Dedifferentiated amniotic fluid mesenchymal stem cell (primary cell): ENCODE data around the gene EVI5L.
"Not testable (repeated sequence)": the region's sequence is repeated elsewhere in the genome, so short reads cannot be mapped to it uniquely, and the experiment has no call there.

Experiments
- DNase-seq: peaks from one replicate; pipeline ENCODE4 v3.0.0-alpha.2; 2016; ENCODE audit errors: extremely low spot score

EVI5L gene

GRCh38 chr19:7816040-7816439 is 14.0 kb upstream of the EVI5L start:
- not testable (repeated sequence) for DNase-seq

- no peak for DNase-seq
Measured at GRCh38 chr19:7817801-7818200, 12.2 kb upstream of the EVI5L start.

GRCh38 chr19:7818806-7819205 is 11.2 kb upstream of the EVI5L start:
- no peak for DNase-seq

GRCh38 chr19:7819337-7819736 is 10.7 kb upstream of the EVI5L start:
- DNase-seq: no peak

GRCh38 chr19:7820588-7820987 is 9.4 kb upstream of the EVI5L start:
- DNase-seq: no peak

- no peak for DNase-seq
Measured at GRCh38 chr19:7822910-7823515, 7.0 kb upstream of the EVI5L start.

GRCh38 chr19:7823686-7824301 is 6.2 kb upstream of the EVI5L start:
- no peak for DNase-seq

- no peak for DNase-seq
Measured at GRCh38 chr19:7829166-7829520, 875 bp upstream of the EVI5L start.

GRCh38 chr19:7830272-7830771 is 304 bp downstream of the EVI5L start:
- DNase-seq: no peak

GRCh38 chr19:7830823-7831222 is 805 bp downstream of the EVI5L start:
- DNase-seq: no peak

GRCh38 chr19:7831452-7831851 is 1.4 kb downstream of the EVI5L start:
- DNase-seq: no peak

- DNase-seq: no peak
Measured at GRCh38 chr19:7832009-7832408, 2.0 kb downstream of the EVI5L start.

- DNase-seq: no peak
Measured at GRCh38 chr19:7832781-7833180, 2.8 kb downstream of the EVI5L start.

- no peak for DNase-seq
Measured at GRCh38 chr19:7833225-7834099, 3.4 kb downstream of the EVI5L start.

GRCh38 chr19:7839476-7839875 is 9.5 kb downstream of the EVI5L start:
- DNase-seq: no peak

GRCh38 chr19:7840629-7841028 is 10.6 kb downstream of the EVI5L start:
- DNase-seq: no peak

- no peak for DNase-seq
Measured at GRCh38 chr19:7841751-7842660, 12.0 kb downstream of the EVI5L start.

- no peak for DNase-seq
Measured at GRCh38 chr19:7842661-7843294, 12.8 kb downstream of the EVI5L start.

- no peak for DNase-seq
Measured at GRCh38 chr19:7843521-7843920, 13.5 kb downstream of the EVI5L start.

GRCh38 chr19:7844405-7844804 is 14.4 kb downstream of the EVI5L start:
- DNase-seq: no peak

GRCh38 chr19:7844951-7845350 is 14.9 kb downstream of the EVI5L start:
- no peak for DNase-seq
